CD4-positive, alpha-beta T cell treated with Interleukin-6 at 100 ng/mL for 8 hours (primary cell): ENCODE data around the gene MAGEB6B.
"Not testable (repeated sequence)": the region's sequence is repeated elsewhere in the genome, so short reads cannot be mapped to it uniquely, and the experiment has no call there.

Experiments
- DNase-seq: peaks from one replicate; pipeline ENCODE4 v3.0.0-alpha.2; 2020; ENCODE audit warnings: mixed read lengths, low spot score

Gene MAGEB6B

GRCh38 chrX:26160301-26160700, at the start of gene MAGEB6B:
MAGEB6B (plus strand) TSS chrX:26160601; CDS start chrX:26160601, 0 bp downstream.
- DNase-seq: no peak

- no peak for DNase-seq
Observed at GRCh38 chrX:26138274-26138673, 22.1 kb upstream of the MAGEB6B start, which contains the start of gene MAGEB18. MAGEB18 (plus strand) TSS chrX:26138343; CDS start chrX:26138986, 643 bp downstream.

- no peak for DNase-seq
Observed at GRCh38 chrX:26146024-26146423, 14.4 kb upstream of the MAGEB6B start.

GRCh38 chrX:26192204-26192603, 31.8 kb downstream of the MAGEB6B start, which contains the start of gene MAGEB6:
MAGEB6 (plus strand) TSS chrX:26192440; CDS start chrX:26193847, 1,407 bp downstream.
- DNase-seq: no peak

- no peak for DNase-seq
Observed at GRCh38 chrX:26203561-26203960, 43.2 kb downstream of the MAGEB6B start.

GRCh38 chrX:26204717-26205116, 44.3 kb downstream of the MAGEB6B start:
- not testable (repeated sequence) for DNase-seq

- no peak for DNase-seq
Observed at GRCh38 chrX:26208012-26208411, 47.6 kb downstream of the MAGEB6B start.
